GM04504 (cell line): ENCODE results near the gene FAM9C.
"Not testable (repeated sequence)": the region's sequence is repeated elsewhere in the genome, so short reads cannot be mapped to it uniquely, and the experiment has no call there.

Experiments used
- DNase-seq: peaks from one replicate; pipeline ENCODE4 v3.0.0-alpha.2; 2012; ENCODE audit warnings: low read depth

The FAM9C gene

DNA sequence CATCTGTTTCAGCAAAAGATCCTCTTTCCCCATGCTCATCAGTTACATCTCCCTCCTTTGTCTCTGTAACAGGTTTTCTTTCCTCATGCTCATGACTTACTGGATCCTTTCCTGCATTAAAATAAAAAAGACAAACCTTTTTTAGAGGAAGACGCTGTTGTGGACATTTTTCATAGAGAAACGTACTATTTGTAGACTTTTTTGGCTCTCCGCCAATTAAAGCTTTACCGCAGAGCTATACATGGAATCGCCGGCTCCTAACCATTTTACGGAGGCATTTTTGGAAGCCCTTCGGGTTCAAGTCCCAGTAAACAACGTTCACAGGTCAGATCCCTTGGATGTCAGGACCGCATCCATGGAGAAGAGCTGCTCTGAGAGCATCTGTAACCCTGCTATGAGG, 1.3 kb downstream of the FAM9C start:
- DNase-seq, result no peak

DNA sequence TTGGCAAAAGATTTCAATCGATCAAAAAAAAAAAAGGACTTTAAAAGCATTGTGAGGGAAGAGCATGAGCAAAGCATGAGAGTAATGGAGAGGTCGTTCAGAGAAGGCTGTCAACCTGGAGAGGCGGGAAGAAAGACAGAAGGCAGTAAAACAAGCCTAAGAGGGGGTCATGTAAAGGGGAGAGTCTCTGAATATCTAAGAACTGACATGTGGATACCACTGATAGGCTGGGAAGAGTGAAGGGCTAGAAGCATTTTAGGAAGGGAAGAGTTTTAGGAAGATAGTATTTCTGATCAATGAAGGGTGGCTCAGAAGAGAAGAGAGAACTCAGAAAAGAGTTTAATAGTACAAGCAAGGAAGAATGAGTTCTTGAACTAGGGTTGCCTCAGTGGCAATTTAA, 7.5 kb downstream of the FAM9C start:
- no peak for DNase-seq

DNA sequence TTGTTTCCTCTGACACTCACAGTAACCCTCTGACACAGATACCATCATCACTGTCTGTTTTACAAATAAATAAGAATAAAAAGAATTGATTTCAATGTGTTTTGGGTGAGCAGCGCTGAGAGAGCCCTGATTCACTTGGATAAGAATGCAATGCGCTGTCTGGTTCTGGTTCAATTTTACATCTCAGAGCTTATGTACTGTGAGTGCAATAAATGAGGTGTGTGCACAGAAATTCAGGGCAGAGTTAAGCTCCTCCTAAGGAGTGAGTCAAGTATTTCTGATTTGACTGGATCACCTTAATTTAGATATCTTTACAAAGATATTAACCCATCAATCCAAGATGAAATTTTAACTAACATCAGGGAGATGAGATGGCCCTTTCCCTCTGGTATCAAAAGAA, 11.2 kb downstream of the FAM9C start:
- no peak for DNase-seq

DNA sequence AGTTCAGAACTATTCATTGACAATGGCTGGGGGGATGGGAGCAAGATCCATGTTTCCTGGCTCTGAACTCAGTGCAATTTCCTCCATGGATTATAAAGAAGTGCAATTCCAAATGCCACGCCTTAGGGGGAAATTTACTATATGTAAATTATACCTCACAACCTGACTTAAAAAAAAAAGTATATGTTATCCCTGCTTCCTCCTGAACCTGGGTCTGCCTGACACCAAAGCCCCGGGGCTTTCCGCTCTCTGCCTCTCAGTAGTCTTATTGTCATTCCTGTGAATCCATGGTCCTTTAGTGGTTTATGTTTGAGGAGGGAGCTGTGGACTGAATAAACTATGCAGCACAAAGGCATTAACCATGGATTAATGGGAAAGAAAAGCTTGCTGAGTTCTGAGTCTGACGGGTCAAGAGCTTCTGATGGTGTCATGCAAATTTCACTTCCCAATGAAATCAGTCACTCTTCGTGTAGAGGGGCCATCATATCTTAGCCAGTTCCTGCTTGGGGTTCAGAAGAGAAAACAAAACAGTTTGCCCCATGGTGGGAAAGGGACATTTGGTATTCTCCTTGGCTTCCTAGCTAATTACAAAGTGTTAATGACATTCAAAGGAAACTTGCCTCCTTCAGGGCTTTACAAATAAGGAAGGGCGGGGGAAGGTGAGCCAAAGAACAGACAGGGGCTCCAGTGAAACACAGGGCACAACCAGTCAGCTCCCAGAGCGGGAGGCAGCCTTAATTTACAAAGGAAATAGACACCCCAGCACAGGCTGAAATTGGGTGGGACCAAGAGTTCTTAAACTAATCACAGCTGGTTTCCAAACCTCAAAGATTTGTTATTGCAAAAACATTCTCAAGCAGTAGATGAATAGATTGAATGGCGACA, 14.3 kb downstream of the FAM9C start:
- DNase-seq, result no peak

DNA sequence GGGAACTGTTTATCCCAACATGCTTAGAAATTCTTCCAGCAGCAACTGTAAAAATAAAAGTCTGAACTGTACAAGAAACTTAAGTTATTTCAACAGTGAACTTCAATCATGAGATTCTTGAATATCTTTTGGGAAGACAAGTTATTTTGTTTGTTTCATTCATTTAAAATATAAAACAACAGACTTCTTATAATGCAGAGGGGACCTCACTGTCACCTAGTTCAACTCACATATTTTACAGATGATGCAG, 14.9 kb downstream of the FAM9C start:
- no peak for DNase-seq

DNA sequence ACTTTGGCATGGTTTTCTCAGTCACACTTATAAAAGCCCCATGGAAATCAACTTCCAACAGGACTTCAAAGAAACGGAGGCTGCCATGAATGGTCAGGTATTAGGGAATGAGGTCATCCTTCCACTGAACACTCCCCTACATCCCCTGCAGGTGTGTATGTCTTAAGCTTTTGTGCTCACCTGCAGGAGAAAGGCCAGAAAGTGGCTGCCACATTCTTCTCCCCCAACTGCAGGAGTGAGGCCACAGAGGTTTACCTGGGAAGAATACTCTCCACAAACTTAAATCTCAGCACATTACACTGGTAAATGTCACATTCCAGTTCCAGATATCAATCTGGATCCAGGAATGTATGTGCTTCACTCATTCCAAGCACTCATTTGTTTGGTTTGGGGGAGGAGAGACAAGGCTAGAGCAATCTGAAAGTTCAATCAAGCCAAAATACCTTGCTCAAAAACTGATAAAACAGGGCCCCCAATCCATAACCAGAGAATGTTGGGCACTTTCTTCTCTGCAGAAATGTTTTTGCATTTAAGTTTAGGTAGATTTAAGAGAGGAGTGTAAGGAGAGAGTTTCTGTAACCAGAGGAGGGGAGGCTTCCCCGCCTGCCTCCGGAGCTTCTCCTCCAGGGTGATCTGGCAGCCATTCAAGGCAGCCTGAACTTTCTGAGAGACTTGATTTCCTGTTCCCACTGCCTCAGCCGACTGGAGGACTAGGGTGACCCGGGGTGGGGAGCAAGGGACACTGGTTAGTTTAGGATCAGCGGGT, 15.4 kb downstream of the FAM9C start:
- DNase-seq, result no peak

DNA sequence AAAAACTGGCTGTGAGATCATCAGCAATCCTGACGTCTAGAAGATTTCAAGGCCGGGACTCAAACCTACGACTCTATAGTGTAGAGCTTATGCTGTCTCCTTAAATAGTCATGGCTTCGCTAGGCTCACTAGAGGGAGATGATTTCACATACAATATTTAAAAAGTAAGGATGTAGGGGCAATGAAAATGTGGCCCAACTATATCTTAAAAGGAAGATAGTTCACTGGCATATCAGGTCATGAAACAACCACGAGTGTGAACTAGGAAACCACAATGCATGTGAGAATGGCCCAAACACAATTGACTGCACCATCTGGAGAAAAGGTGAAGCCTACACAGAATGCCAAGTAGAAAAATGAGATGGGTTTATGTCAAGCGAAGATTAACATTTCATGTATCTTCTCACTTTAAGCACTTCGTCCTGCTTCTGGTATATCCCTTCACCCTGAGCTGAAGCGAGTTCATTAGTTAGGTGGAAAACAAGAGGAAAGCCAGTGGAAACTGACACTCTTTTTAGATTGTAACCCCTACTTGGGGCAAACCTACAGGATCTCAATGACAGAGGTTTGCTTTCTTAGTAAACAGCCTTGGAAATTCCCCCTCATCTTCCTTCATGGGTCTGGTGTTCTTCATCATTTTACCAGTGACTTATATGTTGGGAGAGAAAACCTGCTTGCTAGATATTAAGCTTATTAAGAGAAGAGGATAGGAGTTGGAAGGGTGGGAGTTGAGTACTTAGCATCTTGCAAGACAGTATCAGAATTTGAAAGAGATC, 17.4 kb downstream of the FAM9C start:
- no peak for DNase-seq

DNA sequence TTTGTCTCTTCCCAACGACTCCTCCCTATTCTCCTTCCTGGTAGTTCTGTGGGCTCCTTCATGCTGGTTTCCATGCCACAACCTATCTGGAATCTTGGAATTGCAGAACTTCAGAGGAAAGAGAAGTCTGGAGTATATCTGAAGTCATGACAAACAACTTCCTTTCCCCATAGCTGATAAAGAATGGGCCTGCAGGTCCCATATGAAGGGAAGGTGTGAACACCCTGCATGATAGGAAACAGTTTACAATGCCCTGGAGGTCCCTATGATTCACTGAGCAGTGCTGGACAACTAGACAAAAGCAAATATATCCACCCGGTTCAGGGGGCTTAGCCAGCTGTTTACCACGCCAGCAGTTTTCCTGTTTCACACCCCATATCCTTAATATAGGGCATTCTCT, 19.4 kb downstream of the FAM9C start:
- no peak for DNase-seq

DNA sequence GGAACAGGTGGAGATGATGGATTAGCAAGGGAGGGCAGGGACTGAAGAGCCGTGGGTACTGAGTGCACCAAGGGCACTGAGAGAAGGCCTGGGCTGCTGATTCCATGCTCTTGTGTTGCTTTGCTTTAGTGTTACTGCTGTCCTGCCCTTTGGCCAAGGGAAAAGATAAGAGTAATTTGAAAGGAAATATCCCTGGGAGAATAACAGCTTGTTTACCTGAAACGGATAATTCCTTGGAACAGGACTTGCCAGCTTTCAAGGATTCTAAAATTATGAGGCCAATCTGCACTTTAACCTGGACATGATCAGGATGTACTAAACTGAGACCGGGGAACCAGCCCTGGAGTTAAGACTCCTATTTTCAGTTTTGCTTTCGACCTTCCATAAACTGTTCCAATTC, 20.4 kb downstream of the FAM9C start:
- no peak for DNase-seq

DNA sequence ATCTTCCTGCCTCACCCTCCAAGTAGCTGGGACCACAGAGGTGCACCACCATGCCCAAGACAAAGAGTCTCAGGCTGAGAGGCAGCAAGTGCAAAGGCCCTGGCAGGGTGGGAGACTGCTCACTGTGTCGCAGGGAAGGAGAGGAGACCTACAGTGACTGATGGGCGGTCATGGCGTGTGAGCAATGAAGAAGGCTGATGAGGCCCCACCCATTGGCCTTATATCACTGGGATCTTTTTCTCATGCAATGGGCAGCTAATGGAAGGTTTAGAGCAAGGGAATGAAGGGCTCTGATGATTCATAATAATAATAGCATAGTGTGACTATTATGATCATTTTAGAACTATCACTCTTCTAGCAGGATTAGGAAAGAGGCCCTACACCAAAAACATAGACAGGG, 20.9 kb downstream of the FAM9C start:
- no peak for DNase-seq

DNA sequence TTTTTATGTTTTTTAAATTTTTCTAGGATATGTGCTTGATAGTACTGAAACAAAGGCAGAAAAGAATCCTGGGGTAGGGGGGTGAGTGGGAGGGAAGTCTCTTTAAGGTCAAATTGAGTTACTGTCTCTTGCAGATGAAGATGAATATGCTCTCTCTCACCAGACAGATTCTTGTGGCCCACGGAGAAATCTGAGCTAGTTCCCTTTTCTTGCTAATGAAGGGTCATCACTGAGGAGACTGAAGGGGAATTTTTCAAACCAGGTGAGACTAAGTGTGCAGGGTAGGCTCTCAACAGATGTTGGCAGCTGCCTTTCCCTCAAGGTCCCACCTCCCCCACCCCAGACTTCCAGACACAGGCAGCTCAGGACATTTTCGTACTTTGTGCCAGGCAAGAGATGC, 21.5 kb downstream of the FAM9C start:
- DNase-seq, result no peak

DNA sequence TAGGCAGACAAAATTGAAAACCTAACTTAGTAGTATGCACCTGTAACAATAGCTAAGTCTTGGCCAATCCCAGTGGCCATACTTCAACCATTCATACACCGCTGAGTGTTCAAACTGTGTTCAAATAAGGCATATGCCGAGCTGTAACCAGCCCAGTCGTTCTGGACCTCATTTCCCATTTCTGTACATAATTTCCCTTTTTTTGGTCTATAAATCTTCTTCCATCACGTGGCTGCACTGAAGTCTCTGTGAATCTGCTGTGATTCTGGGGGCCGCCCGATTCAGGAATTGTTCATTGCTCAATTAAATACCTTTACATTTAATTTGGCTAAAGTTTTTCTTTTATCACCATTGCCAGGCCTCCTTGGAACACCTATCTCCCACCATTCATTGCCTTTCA, 27.7 kb downstream of the FAM9C start:
- not testable (repeated sequence) for DNase-seq

DNA sequence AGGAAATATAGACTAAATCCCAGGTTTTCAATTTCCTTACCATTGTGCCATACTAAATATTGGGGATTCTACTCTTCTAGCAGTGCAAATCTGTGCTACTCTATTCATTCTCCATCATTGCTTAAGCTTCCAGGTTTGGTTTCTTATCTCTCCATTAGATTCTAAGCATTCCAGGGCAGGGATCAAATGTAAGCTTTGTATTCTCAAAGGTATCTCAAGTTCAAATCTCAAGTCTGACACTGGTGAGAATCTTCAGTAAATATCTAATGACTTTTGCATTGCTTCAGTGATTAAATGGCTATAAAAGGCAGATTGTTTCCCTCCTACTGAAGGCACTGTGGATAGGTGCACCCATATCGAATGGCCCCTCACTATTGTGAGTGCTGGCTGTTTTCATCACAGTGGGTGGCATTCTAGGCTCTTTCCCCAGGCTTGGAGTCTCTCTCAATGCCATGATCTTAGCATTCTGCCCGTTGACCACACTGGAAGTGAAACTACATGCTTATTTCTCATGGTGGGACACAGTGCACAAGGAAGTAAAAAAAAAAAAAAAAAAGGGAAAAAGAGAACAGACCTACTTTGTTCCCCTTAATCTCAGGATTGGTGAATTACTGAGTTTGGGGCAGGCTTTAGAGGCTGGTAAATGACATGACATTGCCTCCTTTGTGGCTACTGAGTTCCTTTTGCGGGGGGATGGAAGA, 28.7 kb downstream of the FAM9C start:
- DNase-seq, result no peak

DNA sequence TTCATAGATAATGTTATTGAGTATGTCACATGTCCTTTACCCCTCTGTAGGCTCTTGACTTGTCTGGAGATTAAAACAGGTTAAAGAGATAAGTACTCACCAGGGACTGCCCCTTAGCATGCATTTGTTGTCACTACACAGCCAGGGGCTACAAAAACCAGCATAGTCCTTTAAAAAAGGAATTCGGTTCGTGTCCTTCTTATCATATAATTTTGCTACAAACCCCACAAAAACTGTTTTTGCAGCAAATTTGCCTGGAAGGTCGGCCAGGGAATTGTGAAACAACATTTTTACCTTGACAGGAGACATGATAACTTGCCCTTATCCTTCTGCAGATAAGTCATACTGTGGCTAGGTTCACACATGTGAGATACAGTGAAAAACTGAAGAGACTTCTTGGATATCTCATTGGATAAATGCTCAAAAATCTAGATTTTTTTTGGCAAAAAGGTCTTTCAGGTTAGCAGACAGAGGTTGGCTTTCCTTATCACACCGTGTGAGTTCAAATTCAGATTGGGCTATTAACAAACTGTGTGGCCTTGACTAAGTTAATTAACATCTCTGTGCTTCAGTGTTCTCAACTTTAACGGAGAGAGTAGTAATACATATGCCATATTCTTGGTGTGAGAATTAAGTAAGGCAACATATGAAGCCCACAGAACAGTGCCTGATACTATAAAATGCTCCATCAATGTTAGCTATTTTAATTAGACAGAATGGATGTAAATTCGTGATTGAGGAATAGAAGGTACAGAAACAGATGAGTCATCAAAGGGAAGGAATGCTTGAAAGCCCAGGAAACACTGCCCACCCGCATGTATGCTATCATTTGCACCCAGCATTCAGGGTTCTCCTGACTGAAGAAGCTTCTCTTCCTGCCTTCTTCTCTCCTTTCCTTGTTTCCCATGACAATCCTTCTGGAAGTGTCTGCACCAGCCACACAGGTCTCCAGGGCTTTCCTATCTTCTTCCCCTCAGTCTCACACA, 30.0 kb downstream of the FAM9C start:
- DNase-seq, result no peak

DNA sequence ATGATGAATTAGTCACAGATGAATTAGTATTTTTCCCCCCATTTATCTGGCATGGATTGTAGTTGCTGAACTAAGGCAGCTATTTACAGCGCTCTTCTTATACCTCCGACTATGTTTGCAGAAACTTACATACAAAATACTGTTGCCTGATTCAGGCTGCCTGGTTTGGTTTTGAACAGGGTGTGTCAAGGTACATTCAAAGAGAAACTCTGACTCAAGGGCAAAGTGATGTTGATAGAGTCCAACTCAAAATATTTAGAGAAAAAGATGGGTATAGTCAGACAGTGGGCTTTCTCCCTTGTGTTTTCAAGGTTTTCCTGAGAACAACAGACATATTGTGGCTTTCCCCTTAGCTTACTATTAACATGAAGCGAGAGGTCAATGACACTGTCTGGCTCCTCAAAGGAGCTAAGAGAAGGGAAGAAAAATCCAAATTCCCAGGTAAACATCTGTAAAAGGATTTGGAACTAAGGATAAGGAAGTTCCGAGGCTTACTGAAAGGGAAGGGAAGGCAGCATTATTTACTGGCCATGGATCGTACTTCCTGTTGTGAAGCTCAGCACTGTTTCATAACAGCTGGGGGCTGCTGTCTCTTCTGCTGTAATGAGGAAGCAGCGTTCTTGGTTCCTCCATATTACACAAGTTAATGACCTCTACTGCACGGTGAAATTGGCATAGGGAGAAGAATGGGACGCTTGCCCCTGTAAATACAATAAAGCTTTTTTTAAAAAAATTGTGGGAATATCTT, 30.9 kb downstream of the FAM9C start:
- no peak for DNase-seq

DNA sequence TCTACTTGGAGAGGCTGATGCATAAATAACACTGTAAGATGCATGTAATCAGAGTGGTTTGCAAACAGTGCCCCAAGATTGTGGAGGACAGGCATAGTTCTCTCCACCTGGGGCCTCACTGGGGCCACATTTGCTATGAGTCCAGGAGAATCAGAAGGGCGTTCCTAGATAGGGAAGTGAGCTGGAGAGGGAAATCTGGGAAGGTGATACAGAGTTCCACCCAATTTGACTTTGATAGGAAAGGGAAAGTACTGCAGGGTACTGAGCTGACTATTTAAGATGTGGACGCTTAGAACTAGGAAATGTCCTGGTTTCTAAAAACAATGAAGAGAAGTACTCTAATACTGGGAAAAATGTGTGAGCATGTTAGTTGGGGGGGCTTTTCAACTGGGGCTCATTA, 33.9 kb downstream of the FAM9C start:
- no peak for DNase-seq

DNA sequence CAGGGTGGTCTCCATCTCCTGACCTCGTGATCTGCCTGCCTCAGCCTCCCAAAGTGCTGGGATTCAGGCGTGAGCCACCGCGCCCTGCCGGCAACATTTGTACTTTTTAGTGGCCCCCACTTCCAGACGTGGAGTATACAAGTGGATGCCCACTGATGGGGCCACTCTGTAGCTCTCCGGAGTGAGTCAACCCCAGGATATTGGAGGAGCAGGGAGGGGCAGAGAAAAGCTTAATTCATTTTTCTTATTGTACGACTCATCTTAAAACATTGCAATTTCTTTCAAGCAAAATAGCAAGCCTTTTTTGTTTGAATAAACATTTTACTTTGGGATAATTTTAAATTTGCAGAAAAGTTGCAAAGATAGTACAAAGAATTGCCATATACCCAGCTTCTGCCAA, 34.6 kb downstream of the FAM9C start:
- no peak for DNase-seq

DNA sequence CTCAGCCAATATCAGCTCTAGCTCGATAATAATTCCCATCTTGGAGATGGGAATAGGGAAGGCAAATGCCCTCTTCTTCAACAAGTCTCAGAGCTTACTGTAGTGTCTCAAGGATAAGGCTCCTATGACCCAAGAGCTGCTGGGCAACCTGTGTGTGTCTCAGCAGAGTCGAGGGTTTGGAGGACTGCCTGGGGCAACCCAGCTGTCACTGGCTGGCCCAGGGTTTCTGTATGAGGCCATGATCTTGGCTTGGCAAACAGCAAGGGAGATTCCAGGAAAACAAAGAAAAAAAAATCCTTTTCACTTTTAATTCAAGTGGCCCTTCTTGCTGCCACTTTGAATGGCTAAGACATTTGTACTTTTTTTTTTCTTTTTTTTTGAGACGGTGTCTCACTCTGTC, 35.1 kb downstream of the FAM9C start:
- no peak for DNase-seq

DNA sequence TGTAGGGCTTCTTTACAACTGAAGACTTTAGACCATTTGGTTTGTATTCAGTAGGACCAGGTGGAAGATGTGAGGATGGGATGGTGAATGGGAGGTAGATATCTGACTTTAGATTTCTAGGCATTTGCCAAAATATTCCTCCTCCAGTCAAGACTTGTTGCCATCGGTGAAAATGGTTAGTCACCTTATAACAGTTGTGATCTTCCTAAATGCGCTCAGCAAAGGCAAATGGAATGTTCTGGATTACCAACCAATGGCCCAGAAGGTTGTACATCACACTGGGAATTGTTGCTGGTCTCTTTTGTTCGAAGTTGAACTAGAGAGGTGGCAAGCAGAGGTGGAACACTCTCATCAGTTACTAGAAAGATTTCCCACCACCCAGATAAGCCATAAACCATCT, 35.6 kb downstream of the FAM9C start:
- no peak for DNase-seq

DNA sequence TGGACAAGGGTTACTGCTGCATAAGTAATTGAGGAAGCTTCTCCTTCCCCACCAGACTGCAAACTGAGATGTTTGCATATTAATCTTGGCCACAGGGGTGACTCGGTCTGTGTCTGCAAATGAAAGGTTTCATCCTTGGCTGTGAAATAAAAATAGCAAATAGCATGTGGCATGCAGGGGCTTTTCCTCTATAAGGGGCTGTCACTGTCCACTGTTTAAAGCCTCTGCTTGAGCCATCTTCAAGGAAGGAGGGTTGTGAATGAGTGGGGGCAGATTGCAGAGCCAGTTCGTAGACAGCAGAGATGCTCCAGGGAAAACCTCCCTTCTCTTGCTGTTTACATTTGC, 36.3 kb downstream of the FAM9C start:
- DNase-seq, result no peak
